Midbrain (tissue), 1 donor: ENCODE results near the gene LHFPL6.

Experiments
- DNase-seq: peaks from one replicate; lab custom pipeline; 2025; lab: John Stamatoyannopoulos, UW

LHFPL6 gene

GRCh38 chr13:39590466-39591036 is 12.4 kb downstream of the LHFPL6 start:
- no peak for DNase-seq

GRCh38 chr13:39588384-39588783 is 14.6 kb downstream of the LHFPL6 start:
- no peak for DNase-seq

GRCh38 chr13:39587939-39588338 is 15.1 kb downstream of the LHFPL6 start:
- DNase-seq, result no peak

GRCh38 chr13:39586958-39587605 is 15.9 kb downstream of the LHFPL6 start:
- DNase-seq, result no peak

GRCh38 chr13:39586151-39586550 is 16.8 kb downstream of the LHFPL6 start:
- DNase-seq, result no peak

GRCh38 chr13:39585219-39585618 is 17.8 kb downstream of the LHFPL6 start:
- DNase-seq, result no peak

- no peak for DNase-seq
Observed at GRCh38 chr13:39580881-39581575, 22.0 kb downstream of the LHFPL6 start.

- no peak for DNase-seq
Observed at GRCh38 chr13:39578821-39579291, 24.1 kb downstream of the LHFPL6 start.

GRCh38 chr13:39577838-39578491 is 25.0 kb downstream of the LHFPL6 start:
- no peak for DNase-seq

- no peak for DNase-seq
Observed at GRCh38 chr13:39577203-39577602, 25.8 kb downstream of the LHFPL6 start.

GRCh38 chr13:39575641-39576238 is 27.3 kb downstream of the LHFPL6 start:
- no peak for DNase-seq

GRCh38 chr13:39571502-39572092 is 31.4 kb downstream of the LHFPL6 start:
- DNase-seq, result no peak

- no peak for DNase-seq
Observed at GRCh38 chr13:39567569-39567968, 35.4 kb downstream of the LHFPL6 start.

GRCh38 chr13:39566216-39566869 is 36.6 kb downstream of the LHFPL6 start:
- no peak for DNase-seq

GRCh38 chr13:39565036-39565949 is 37.7 kb downstream of the LHFPL6 start:
- DNase-seq, result no peak

- no peak for DNase-seq
Observed at GRCh38 chr13:39563470-39563735, 39.6 kb downstream of the LHFPL6 start.

GRCh38 chr13:39561971-39562370 is 41.0 kb downstream of the LHFPL6 start:
- DNase-seq, result no peak

- DNase-seq, result no peak
Observed at GRCh38 chr13:39559847-39560246, 43.1 kb downstream of the LHFPL6 start.

- no peak for DNase-seq
Observed at GRCh38 chr13:39557285-39557955, 45.6 kb downstream of the LHFPL6 start.

GRCh38 chr13:39556866-39557265 is 46.1 kb downstream of the LHFPL6 start:
- no peak for DNase-seq
